PC-9 (cell line): ENCODE measurements around the gene ZDHHC20. TPM values are rescaled to one million over a fixed set of nuclear protein-coding genes. Genes with fewer than 3 reads are reported as not detected.

ENCODE experiments used
- BruUV-seq: library from RNA; stranded (reverse); fragments of 400-500 nt; replicated peaks from 2 replicates; lab custom pipeline; 2021; lab: Mats Ljungman, UMichigan
- CTCF ChIA-PET: fragments of 300-600 bp; sonication (Branson Sonifier 250); formaldehyde crosslinking; loops from one replicate; lab custom pipeline; 2022; ENCODE audit warnings: antibody characterized with exemption; lab: Charles Lee
- POLR2A ChIA-PET: fragments of 300-600 bp; sonication (Branson Sonifier 250); formaldehyde crosslinking; loops from one replicate; lab custom pipeline; 2022; ENCODE audit warnings: antibody characterized with exemption; ENCODE audit not compliant: unreplicated experiment; lab: Charles Lee
- DNase-seq, 2 experiments: peaks; one replicate each; pipeline versions ENCODE4 v3.0.0 to v3.0.0-alpha.2; 2015 to 2022; ENCODE audit warnings: mixed read lengths in 1 of 2
- H2AFZ ChIP-seq: fragments of 200-600 bp; sonication (generic); 2 replicates; pipeline ENCODE4 v1.8.1; 2017; ENCODE audit warnings: antibody characterized with exemption
- H3F3A ChIP-seq: fragments of 200-600 bp; sonication (generic); 2 replicates; pipeline ENCODE4 v1.8.1; 2017; ENCODE audit warnings: antibody characterized with exemption, mild to moderate bottlenecking, low read depth; ENCODE audit not compliant: insufficient read depth
- H3K27ac ChIP-seq: fragments of 200-600 bp; sonication (generic); 2 replicates; pipeline ENCODE4 v1.6.1; 2016; ENCODE audit warnings: mixed run types
- H3K27me3 ChIP-seq: fragments of 200-600 bp; sonication (generic); 2 replicates; pipeline ENCODE4 v1.6.1; 2016; ENCODE audit warnings: low read depth, mixed run types; ENCODE audit not compliant: insufficient read depth
- H3K36me3 ChIP-seq: fragments of 200-600 bp; sonication (generic); 2 replicates; pipeline ENCODE4 v1.6.1; 2016; ENCODE audit warnings: low read depth, mixed run types
- H3K4me1 ChIP-seq: fragments of 200-600 bp; sonication (generic); replicated peaks from 2 replicates; pipeline ENCODE4 v1.6.1; 2016; ENCODE audit warnings: mixed run types; ENCODE audit not compliant: insufficient read depth
- H3K4me2 ChIP-seq: fragments of 200-600 bp; sonication (generic); 2 replicates; pipeline ENCODE4 v1.6.1; 2017; ENCODE audit warnings: mixed run types
- H3K4me3 ChIP-seq: fragments of 200-600 bp; sonication (generic); 2 replicates; pipeline ENCODE4 v1.6.1; 2016; ENCODE audit warnings: mixed run types
- H3K79me2 ChIP-seq: fragments of 200-600 bp; sonication (generic); 2 replicates; pipeline ENCODE4 v1.6.1; 2017; ENCODE audit warnings: low read depth, mixed run types
- H3K9me2 ChIP-seq: fragments of 200-600 bp; sonication (generic); 2 replicates; pipeline ENCODE4 v1.8.1; 2017; ENCODE audit warnings: mild to moderate bottlenecking; ENCODE audit not compliant: insufficient read depth
- H3K9me3 ChIP-seq: fragments of 200-600 bp; sonication (generic); 2 replicates; pipeline ENCODE4 v1.8.1; 2016; ENCODE audit warnings: low read depth; ENCODE audit not compliant: insufficient read depth
- H4K20me1 ChIP-seq: fragments of 200-600 bp; sonication (generic); 2 replicates; pipeline ENCODE4 v1.8.1; 2017; ENCODE audit not compliant: insufficient read depth
- CTCF ChIP-seq: fragments of 200-600 bp; sonication (generic); conservative IDR thresholded peaks from 2 replicates; pipeline ENCODE4 v1.6.1; 2017; ENCODE audit warnings: mixed run types, antibody characterized with exemption, mild to moderate bottlenecking, moderate library complexity
- EZH2 ChIP-seq: fragments of 200-600 bp; sonication (generic); IDR thresholded peaks from 2 replicates; pipeline ENCODE4 v1.8.0; 2017; ENCODE audit warnings: antibody characterized with exemption, low read depth
- intact Hi-C: fragments of 100-400 bp; cut with micrococcal nuclease; formaldehyde crosslinking; loops from one replicate; pipeline ENCODE4 v1.10.0; 2022; ENCODE audit not compliant: unreplicated experiment
- total RNA-seq: library from RNA; stranded (reverse); gene quantifications from 2 replicates; pipeline ENCODE4 v1.2.3, GENCODE V29; 2021

The ZDHHC20 gene
- total RNA-seq, 1 experiment from 2014 or later, result 47.5 TPM

GRCh38 chr13:21359855-21360254 lies 99.2 kb downstream of the ZDHHC20 start:
- no TSS peak for BruUV-seq
- intact Hi-C loops, result loop anchor here (2.0 kb wide), 1 partner anchor 21 kb away; no protein-coding TSS in a partner anchor
- no peak for TF ChIP-seq CTCF
- H3F3A ChIP-seq, result no peaks in the 10 kb centered on the region
- DNase-seq, result no peak
- no peaks in the 10 kb centered on the region for H4K20me1 ChIP-seq
- POLR2A ChIA-PET, result no interaction called here
- H3K9me3 ChIP-seq, result peaks cover 3% of the 10 kb centered on the region; the same call in 1 of the 2 replicates
- no peaks in the 10 kb centered on the region for H3K36me3 ChIP-seq
- CTCF ChIA-PET, result no interaction called here
- no peaks in the 10 kb centered on the region for H3K9me2 ChIP-seq
- H3K79me2 ChIP-seq, result no peaks in the 10 kb centered on the region
- H3K4me1 ChIP-seq, result no peaks in the 10 kb centered on the region
- no peaks in the 10 kb centered on the region; the same call in 1 of the 2 replicates for H3K27me3 ChIP-seq
- H3K4me3 ChIP-seq, result no peak overlapping the region
- no peak overlapping the region for H3K4me2 ChIP-seq
- H2AFZ ChIP-seq, result no peak overlapping the region
- no peak overlapping the region for H3K27ac ChIP-seq

- no peaks in the 10 kb centered on the region for H3F3A ChIP-seq
- CTCF ChIA-PET, result no interaction called here
- DNase-seq, result no peak
- no peaks in the 10 kb centered on the region for H3K79me2 ChIP-seq
- H4K20me1 ChIP-seq, result no peaks in the 10 kb centered on the region
- BruUV-seq, result no TSS peak
- intact Hi-C loops, result no loop called here
- POLR2A ChIA-PET, result no interaction called here
- H3K4me3 ChIP-seq, result no peak overlapping the region
- no peaks in the 10 kb centered on the region for H3K36me3 ChIP-seq
- TF ChIP-seq EZH2 (no peak), CTCF (no peak)
- no peak overlapping the region for H2AFZ ChIP-seq
- no peaks in the 10 kb centered on the region for H3K4me1 ChIP-seq
- H3K9me3 ChIP-seq, result no peaks in the 10 kb centered on the region
- no peaks in the 10 kb centered on the region for H3K9me2 ChIP-seq
- no peak overlapping the region for H3K27ac ChIP-seq
- no peaks in the 10 kb centered on the region for H3K27me3 ChIP-seq
- no peak overlapping the region for H3K4me2 ChIP-seq
These were observed 103.8 kb downstream of the ZDHHC20 start for GRCh38 chr13:21355304-21355703.

GRCh38 chr13:21354721-21355120 lies 104.4 kb downstream of the ZDHHC20 start:
- CTCF ChIA-PET, result no interaction called here
- H3F3A ChIP-seq, result no peaks in the 10 kb centered on the region
- H3K4me3 ChIP-seq, result no peak overlapping the region
- DNase-seq, result no peak
- POLR2A ChIA-PET, result no interaction called here
- H3K4me1 ChIP-seq, result no peaks in the 10 kb centered on the region
- no peak overlapping the region for H2AFZ ChIP-seq
- no peak overlapping the region for H3K4me2 ChIP-seq
- TF ChIP-seq CTCF, result no peak
- intact Hi-C loops, result no loop called here
- no peaks in the 10 kb centered on the region for H4K20me1 ChIP-seq
- no peaks in the 10 kb centered on the region for H3K79me2 ChIP-seq
- BruUV-seq, result no TSS peak
- no peak overlapping the region for H3K27ac ChIP-seq
- H3K9me2 ChIP-seq, result no peaks in the 10 kb centered on the region
- H3K27me3 ChIP-seq, result no peaks in the 10 kb centered on the region
- no peaks in the 10 kb centered on the region for H3K9me3 ChIP-seq
- H3K36me3 ChIP-seq, result no peaks in the 10 kb centered on the region
